Esophagus muscularis mucosa (tissue), 4 donors: ENCODE results near the gene CCL8. TPM values are rescaled to one million over a fixed set of nuclear protein-coding genes. Genes with fewer than 3 reads are reported as not detected.
A peak's percentile ranks its signal among the peaks of the same experiment; 100 is the strongest.

Experiments
- DNase-seq: peaks from one replicate; pipeline ENCODE4 v3.0.0-alpha.2; 2017; ENCODE audit errors: extremely low spot score
- H3K27ac ChIP-seq, 4 donors: fragments of 200-600 bp; sonication (generic); replicated peaks in 1 of 4; 1 replicate in 3 of 4; 2 replicates in 1 of 4; pipeline ENCODE4 v1.5.1; 2016 to 2019; ENCODE audit warnings: mild to moderate bottlenecking in 1 of 4
- H3K27me3 ChIP-seq, 4 donors: fragments of 200-600 bp; sonication (generic); one replicate each; pipeline versions ENCODE4 v1.5.1 to v1.6.0; 2016 to 2019
- H3K36me3 ChIP-seq, 4 donors: fragments of 200-600 bp; sonication (generic); one replicate each; pipeline ENCODE4 v1.5.1; 2016 to 2019
- H3K4me1 ChIP-seq, 4 donors: fragments of 200-600 bp; sonication (generic); one replicate each; pipeline ENCODE4 v1.5.1; 2016 to 2019
- H3K4me3 ChIP-seq, 4 donors: fragments of 200-600 bp; sonication (generic); 1 replicate in 2 of 4; 2 replicates in 2 of 4; pipeline ENCODE4 v1.5.1; 2016 to 2019; ENCODE audit warnings: mild to moderate bottlenecking in 4 of 4, moderate library complexity in 1 of 4
- H3K9me3 ChIP-seq, 4 donors: fragments of 200-600 bp; sonication (generic); 1 replicate in 3 of 4; 2 replicates in 1 of 4; pipeline ENCODE4 v1.5.1; 2016 to 2019
- EP300 ChIP-seq: sonication (generic); formaldehyde crosslinking; IDR thresholded peaks from one replicate; pipeline ENCODE4 v1.6.1; 2017; ENCODE audit warnings: antibody characterized with exemption
- POLR2A ChIP-seq: fragments of 450-650 bp; IDR thresholded peaks from one replicate; pipeline ENCODE4 v1.6.1; 2017; ENCODE audit warnings: antibody characterized with exemption, moderate library complexity, mild to moderate bottlenecking, low read depth
- POLR2AphosphoS5 ChIP-seq, 2 donors: sonication (generic); formaldehyde crosslinking; IDR thresholded peaks; one replicate each; pipeline ENCODE4 v1.6.1; 2017; ENCODE audit warnings: antibody characterized with exemption in 2 of 2
- WGBS: methylation state at CpG from one replicate; pipeline ENCODE4 v1.1.5; 2018; 5-methylcytosine and 5-hydroxymethylcytosine counted together
- intact Hi-C: fragments of 100-400 bp; cut with DNase I; formaldehyde crosslinking; loops from one replicate; pipeline ENCODE4 v1.15.1; 2023
- total RNA-seq, 4 donors: library from RNA; depleted of rRNA; stranded (reverse); fragments of >200 nt; gene quantifications; one replicate each; pipeline versions ENCODE4 v1.1.0 to v1.2.1, GENCODE V29; 2016
- TF ChIP-seq, protein P1 (sequence below), 3 experiments: fragments of 200-600 bp in 2 of 3; fragments of 450-650 bp in 1 of 3; sonication (generic) in 2 of 3; IDR thresholded peaks; one replicate each; pipeline ENCODE4 v1.5.1; 2017 to 2019; ENCODE audit warnings: antibody characterized with exemption in 3 of 3, mild to moderate bottlenecking in 2 of 3, moderate library complexity in 1 of 3

The CCL8 gene
- total RNA-seq, 4 donors from 2014 or later: 2.0 TPM; not detected in 3

DNA sequence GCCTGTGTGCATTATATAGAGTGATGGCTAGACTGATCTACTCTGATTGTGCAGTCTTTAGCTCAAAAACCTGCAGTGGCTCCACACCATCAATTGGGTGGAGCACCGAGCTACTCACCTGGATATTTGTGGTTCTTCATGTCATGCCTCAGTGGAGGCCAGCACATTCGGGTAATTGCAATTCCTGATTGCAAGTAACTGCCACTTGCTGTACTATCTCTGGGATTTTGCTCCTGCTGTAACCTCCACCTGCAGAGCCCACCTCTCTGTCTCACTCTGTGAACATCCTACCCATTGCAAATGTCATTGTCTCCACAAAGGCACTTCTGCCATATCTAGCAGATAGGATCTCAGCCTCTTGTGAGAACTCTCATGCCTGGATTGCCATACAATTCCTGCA is 45.5 kb downstream of the CCL8 start:
- no peak for TF ChIP-seq POLR2AphosphoS5 (IDR thresholded peaks at IDR 0.05)
- TF ChIP-seq, protein P1, sequence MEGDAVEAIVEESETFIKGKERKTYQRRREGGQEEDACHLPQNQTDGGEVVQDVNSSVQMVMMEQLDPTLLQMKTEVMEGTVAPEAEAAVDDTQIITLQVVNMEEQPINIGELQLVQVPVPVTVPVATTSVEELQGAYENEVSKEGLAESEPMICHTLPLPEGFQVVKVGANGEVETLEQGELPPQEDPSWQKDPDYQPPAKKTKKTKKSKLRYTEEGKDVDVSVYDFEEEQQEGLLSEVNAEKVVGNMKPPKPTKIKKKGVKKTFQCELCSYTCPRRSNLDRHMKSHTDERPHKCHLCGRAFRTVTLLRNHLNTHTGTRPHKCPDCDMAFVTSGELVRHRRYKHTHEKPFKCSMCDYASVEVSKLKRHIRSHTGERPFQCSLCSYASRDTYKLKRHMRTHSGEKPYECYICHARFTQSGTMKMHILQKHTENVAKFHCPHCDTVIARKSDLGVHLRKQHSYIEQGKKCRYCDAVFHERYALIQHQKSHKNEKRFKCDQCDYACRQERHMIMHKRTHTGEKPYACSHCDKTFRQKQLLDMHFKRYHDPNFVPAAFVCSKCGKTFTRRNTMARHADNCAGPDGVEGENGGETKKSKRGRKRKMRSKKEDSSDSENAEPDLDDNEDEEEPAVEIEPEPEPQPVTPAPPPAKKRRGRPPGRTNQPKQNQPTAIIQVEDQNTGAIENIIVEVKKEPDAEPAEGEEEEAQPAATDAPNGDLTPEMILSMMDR (IDR thresholded peaks at IDR 0.05): no peak
- no peak for TF ChIP-seq POLR2A
- no peak for TF ChIP-seq EP300
- peak; percentile 37 for DNase-seq
- no peaks in the 10 kb centered on the region for H3K9me3 ChIP-seq
- H3K27me3 ChIP-seq: peaks cover 0 to 29% (median 0%) of the 10 kb centered on the region in 4 donors
- H3K4me3 ChIP-seq: no peak overlapping the region
- intact Hi-C loops: no loop called here
- H3K4me1 ChIP-seq: peaks cover 0 to 8% (median 2%) of the 10 kb centered on the region in 4 donors
- H3K36me3 ChIP-seq: no peaks in the 10 kb centered on the region
- no peak overlapping the region for H3K27ac ChIP-seq
- no CpG with 5 or more reads among the region's 2 CpGs for WGBS

DNA sequence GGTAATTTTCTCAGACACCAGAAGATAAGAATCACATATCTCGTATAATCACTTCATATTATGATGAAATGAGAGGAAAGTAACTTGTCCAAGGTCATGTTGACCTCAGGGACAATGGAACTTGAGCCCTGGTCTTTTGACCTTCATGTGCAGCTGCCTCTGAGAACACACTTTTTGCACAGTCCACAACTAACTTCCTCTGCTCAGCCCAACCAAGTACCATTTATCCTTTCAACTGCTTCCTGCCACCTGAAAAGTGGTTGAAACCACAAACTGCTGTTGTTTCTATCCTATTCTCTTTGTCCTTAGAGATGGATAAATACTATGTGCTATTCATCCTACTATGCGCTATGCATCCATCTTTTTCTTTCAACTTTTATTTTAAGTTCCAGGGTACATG is 46.1 kb downstream of the CCL8 start:
- Histone ChIP-seq H3K4me3 (no peak overlapping the region), H3K9me3 (no peaks in the 10 kb centered on the region), H3K27ac (no peak overlapping the region), H3K27me3 (peaks cover 0 to 29% (median 0%) of the 10 kb centered on the region in 4 donors), H3K4me1 (peaks cover 0 to 8% (median 2%) of the 10 kb centered on the region in 4 donors), H3K36me3 (no peaks in the 10 kb centered on the region)
- intact Hi-C loops: no loop called here
- peak; percentile 24 for DNase-seq
- TF ChIP-seq, protein P1 (IDR thresholded peaks at IDR 0.05): no peak
- TF ChIP-seq EP300 (no peak), POLR2AphosphoS5 (IDR thresholded peaks at IDR 0.05) (no peak), POLR2A (no peak)
- WGBS: 68% methylated on average over 2 of the region's 2 CpGs

GRCh38 chr17:34366010-34366409 is 46.8 kb downstream of the CCL8 start:
- WGBS: 0% methylated on average over 1 of the region's 1 CpG
- H3K9me3 ChIP-seq: no peaks in the 10 kb centered on the region
- no peaks in the 10 kb centered on the region for H3K36me3 ChIP-seq
- H3K4me3 ChIP-seq: no peak overlapping the region
- DNase-seq: peak; percentile 70
- no peak for TF ChIP-seq POLR2A
- TF ChIP-seq EP300: no peak
- no peak overlapping the region for H3K27ac ChIP-seq
- intact Hi-C loops: no loop called here
- H3K27me3 ChIP-seq: peaks cover 0 to 29% (median 0%) of the 10 kb centered on the region in 4 donors
- H3K4me1 ChIP-seq: peaks cover 0 to 3% (median 1%) of the 10 kb centered on the region in 4 donors

DNA sequence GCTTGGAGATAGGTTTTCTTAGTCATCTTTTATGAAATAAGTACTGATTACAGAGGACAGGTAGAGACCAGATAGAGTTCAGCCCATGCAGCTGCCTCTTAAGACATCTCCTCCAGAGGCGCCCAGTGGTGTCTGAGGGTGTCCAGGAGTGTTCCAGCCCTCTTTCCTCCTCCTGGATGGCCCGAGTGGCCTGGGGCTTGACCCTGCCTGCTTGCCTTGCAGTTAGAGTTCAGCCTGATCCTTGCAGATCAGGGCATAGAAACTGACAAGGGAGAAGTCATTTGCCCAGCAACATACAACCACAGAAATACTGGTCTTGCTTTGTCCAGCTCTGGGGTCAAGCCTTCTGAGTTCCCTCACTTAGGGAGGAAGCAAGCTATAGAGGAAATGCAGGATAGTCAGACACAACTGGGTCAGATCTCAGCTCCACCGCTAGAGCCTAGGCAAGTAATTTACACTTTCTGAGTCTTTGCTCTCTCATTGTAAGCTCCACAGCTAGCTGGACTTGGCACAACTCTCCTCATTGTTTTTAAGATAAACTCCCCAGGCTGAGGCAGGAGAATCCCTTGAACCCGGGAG is 47.4 kb downstream of the CCL8 start:
- no peaks in the 10 kb centered on the region for H3K9me3 ChIP-seq
- TF ChIP-seq, protein P1 (IDR thresholded peaks at IDR 0.05): no peak
- TF ChIP-seq EP300: no peak
- TF ChIP-seq POLR2A: no peak
- TF ChIP-seq POLR2AphosphoS5 (IDR thresholded peaks at IDR 0.05): no peak
- peak; percentile 72 for DNase-seq
- no peaks in the 10 kb centered on the region for H3K4me1 ChIP-seq
- H3K27me3 ChIP-seq: peaks cover 0 to 29% (median 0%) of the 10 kb centered on the region in 4 donors
- no peak overlapping the region for H3K27ac ChIP-seq
- intact Hi-C loops: no loop called here
- no peaks in the 10 kb centered on the region for H3K36me3 ChIP-seq
- H3K4me3 ChIP-seq: no peak overlapping the region
- 68% methylated on average over 4 of the region's 4 CpGs for WGBS

- Histone ChIP-seq H3K4me1 (no peaks in the 10 kb centered on the region), H3K9me3 (no peaks in the 10 kb centered on the region), H3K36me3 (no peaks in the 10 kb centered on the region), H3K27ac (no peak overlapping the region), H3K4me3 (no peak overlapping the region), H3K27me3 (peaks cover 0 to 21% (median 0%) of the 10 kb centered on the region in 4 donors)
- WGBS: 76% methylated on average over 9 of the region's 9 CpGs
- no peak for TF ChIP-seq POLR2AphosphoS5 (IDR thresholded peaks at IDR 0.05)
- TF ChIP-seq, protein P1 (IDR thresholded peaks at IDR 0.05): no peak
- no peak for TF ChIP-seq POLR2A
- DNase-seq: peak; percentile 90
- intact Hi-C loops: no loop called here
These were observed 48.4 kb downstream of the CCL8 start for GRCh38 chr17:34367486-34368195.
